Measurements from ENCODE around the gene OPRD1. TPM values are rescaled to one million over a fixed set of nuclear protein-coding genes. Genes with fewer than 3 reads are reported as not detected.

Gene OPRD1
- total RNA-seq, 4 donors from 2014 or later = 0.24 TPM; not detected in 3

- intact Hi-C loops (cut with DNase I) = loop anchor here (5.0 to 10.0 kb wide), 3 partner anchors 90 to 522 kb away; partner anchors contain the start of genes RNU11 and TAF12
- DNase-seq = peak; percentile 75 to 79
Observed at GRCh38 chr1:28877132-28877781, 65.3 kb downstream of the OPRD1 start.

GRCh38 chr1:28878796-28879195 is 66.8 kb downstream of the OPRD1 start:
- Histone ChIP-seq H3K27ac (no peak overlapping the region), H3K27me3 (no peaks in the 10 kb centered on the region), H3K4me1 (peaks cover 0 to 10% of the 10 kb centered on the region in 2 donors), H3K9me3 (no peaks in the 10 kb centered on the region), H3K36me3 (no peaks in the 10 kb centered on the region), H3K4me3 (replicated peaks in 1 of 3) (no peak overlapping the region)
- intact Hi-C loops (cut with DNase I) = loop anchor here (5.0 to 10.0 kb wide), 3 partner anchors 91 to 524 kb away; partner anchors contain the start of genes RNU11 and TAF12
- DNase-seq = no peak
- WGBS, 2 donors = 86 to 91% methylated on average over 4 of the region's 4 CpGs
- TF ChIP-seq POLR2A (IDR thresholded peaks at IDR 0.05) (no peak), CTCF (IDR thresholded peaks at IDR 0.05) (no peak)

More at GRCh38 chr1:28877132-28877781, 65.3 kb downstream of the OPRD1 start:
- Histone ChIP-seq H3K4me3 (replicated peaks in 1 of 3) (no peak overlapping the region), H3K27me3 (no peaks in the 10 kb centered on the region), H3K4me1 (peaks cover 0 to 5% of the 10 kb centered on the region in 2 donors), H3K36me3 (no peaks in the 10 kb centered on the region), H3K9me3 (no peaks in the 10 kb centered on the region), H3K27ac (no peak overlapping the region)
- WGBS, 2 donors = 15 to 20% methylated on average over 18 of the region's 18 CpGs
- TF ChIP-seq POLR2A (IDR thresholded peaks at IDR 0.05) (no peak), CTCF (IDR thresholded peaks at IDR 0.05) (peak; percentile 71 to 93 (median 87))

- no peaks in the 10 kb centered on the region for H3K9me3 ChIP-seq
- no peaks in the 10 kb centered on the region for H3K36me3 ChIP-seq
- intact Hi-C loops (cut with DNase I) = loop anchor here (5.0 kb wide), 1 partner anchor 150 kb away; no protein-coding TSS in a partner anchor
- H3K4me3 ChIP-seq (replicated peaks in 1 of 3) = no peak overlapping the region
- no peaks in the 10 kb centered on the region for H3K27me3 ChIP-seq
- DNase-seq = peak; percentile 87 to 93
- 26 to 28% methylated on average over 13 of the region's 13 CpGs for WGBS, 2 donors
- peak; percentile 78 to 98 (median 91) for TF ChIP-seq CTCF (IDR thresholded peaks at IDR 0.05)
- TF ChIP-seq POLR2A (IDR thresholded peaks at IDR 0.05) = no peak
- peaks cover 12 to 35% of the 10 kb centered on the region in 2 donors for H3K4me1 ChIP-seq
- no peak overlapping the region for H3K27ac ChIP-seq
Observed at GRCh38 chr1:28882009-28882628, 70.1 kb downstream of the OPRD1 start.

GRCh38 chr1:28883242-28883616 is 71.3 kb downstream of the OPRD1 start:
- TF ChIP-seq POLR2A (IDR thresholded peaks at IDR 0.05) (no peak), CTCF (IDR thresholded peaks at IDR 0.05) (no peak)
- Histone ChIP-seq H3K27me3 (no peaks in the 10 kb centered on the region), H3K4me3 (replicated peaks in 1 of 3) (no peak overlapping the region), H3K9me3 (no peaks in the 10 kb centered on the region), H3K27ac (no peak overlapping the region), H3K4me1 (peaks cover 17 to 39% of the 10 kb centered on the region in 2 donors), H3K36me3 (no peaks in the 10 kb centered on the region)
- no peak for DNase-seq
- 94% methylated on average over 1 of the region's 1 CpG for WGBS, 2 donors
- intact Hi-C loops (cut with DNase I) = loop anchor here (5.0 kb wide), 1 partner anchor 149 kb away; no protein-coding TSS in a partner anchor

- no peak overlapping the region for H3K4me3 ChIP-seq (replicated peaks in 1 of 3)
- H3K27me3 ChIP-seq = no peaks in the 10 kb centered on the region
- H3K4me1 ChIP-seq = peaks cover 20 to 42% of the 10 kb centered on the region in 2 donors
- intact Hi-C loops (cut with DNase I) = no loop called here
- no peaks in the 10 kb centered on the region for H3K9me3 ChIP-seq
- TF ChIP-seq POLR2A (IDR thresholded peaks at IDR 0.05) (no peak), CTCF (IDR thresholded peaks at IDR 0.05) (no peak)
- peak overlapping the region; percentile 36 to 84 (median 77) for H3K27ac ChIP-seq
- H3K36me3 ChIP-seq = no peaks in the 10 kb centered on the region
- WGBS, 2 donors = 78 to 79% methylated on average over 3 to 7 of the region's 7 CpGs
- DNase-seq = no peak
Observed at GRCh38 chr1:28885472-28885877, 73.5 kb downstream of the OPRD1 start.
